DOHH2 (cell line): Measurements from ENCODE around the gene MAPK8IP2.
A peak's percentile ranks its signal among the peaks of the same experiment; 100 is the strongest.

Experiments
- H3F3A ChIP-seq: fragments of 200-600 bp; sonication (generic), shearing (Covaris generic); 2 replicates; pipeline ENCODE4 v1.6.0; 2016; ENCODE audit warnings: antibody characterized with exemption, mild to moderate bottlenecking; ENCODE audit not compliant: control insufficient read depth, insufficient read depth
- H3K27ac ChIP-seq: fragments of 200-600 bp; sonication (generic); 2 replicates; pipeline ENCODE4 v1.5.1; 2014; ENCODE audit warnings: low read depth, mild to moderate bottlenecking, low read length, moderate library complexity
- H3K27me3 ChIP-seq: fragments of 200-600 bp; sonication (generic); 2 replicates; pipeline ENCODE4 v1.6.1; 2014; ENCODE audit warnings: mild to moderate bottlenecking, low read length, mixed read lengths; ENCODE audit not compliant: control insufficient read depth
- H3K36me3 ChIP-seq: fragments of 200-600 bp; sonication (generic); 2 replicates; pipeline ENCODE4 v1.6.1; 2014; ENCODE audit warnings: mild to moderate bottlenecking, low read length, moderate library complexity, mixed read lengths; ENCODE audit not compliant: control insufficient read depth
- H3K4me1 ChIP-seq: fragments of 200-600 bp; sonication (generic); 2 replicates; pipeline ENCODE4 v1.6.1; 2014; ENCODE audit warnings: mild to moderate bottlenecking, low read length, mixed read lengths; ENCODE audit not compliant: control insufficient read depth
- H3K4me2 ChIP-seq: fragments of 200-600 bp; sonication (generic); 2 replicates; pipeline ENCODE4 v1.6.0; 2014; ENCODE audit warnings: mild to moderate bottlenecking, low read length, moderate library complexity
- H3K4me3 ChIP-seq: fragments of 200-600 bp; sonication (generic); 2 replicates; pipeline ENCODE4 v1.5.1; 2014; ENCODE audit warnings: mild to moderate bottlenecking, low read length, mixed read lengths
- H3K79me2 ChIP-seq: fragments of 200-600 bp; sonication (generic); 2 replicates; pipeline ENCODE4 v1.6.1; 2014; ENCODE audit warnings: mild to moderate bottlenecking, low read length, mixed read lengths; ENCODE audit not compliant: control insufficient read depth
- H3K9me2 ChIP-seq: fragments of 200-600 bp; sonication (generic); replicated peaks from 2 replicates; pipeline ENCODE4 v1.6.1; 2014; ENCODE audit warnings: mild to moderate bottlenecking, low read length, mixed read lengths; ENCODE audit not compliant: control insufficient read depth
- H3K9me3 ChIP-seq: fragments of 200-600 bp; sonication (generic); 2 replicates; pipeline ENCODE4 v1.6.1; 2014; ENCODE audit warnings: antibody characterized with exemption, low read length, mixed read lengths; ENCODE audit not compliant: control insufficient read depth, insufficient read depth
- H4K20me1 ChIP-seq: fragments of 200-600 bp; sonication (generic); 2 replicates; pipeline ENCODE4 v1.6.0; 2014; ENCODE audit warnings: low read depth, mild to moderate bottlenecking, antibody characterized with exemption, low read length, moderate library complexity; ENCODE audit not compliant: control insufficient read depth, insufficient read depth
- EZH2phosphoT487 ChIP-seq: fragments of 200-600 bp; sonication (generic); IDR thresholded peaks from 2 replicates; pipeline ENCODE4 v1.6.1; 2017; ENCODE audit warnings: borderline replicate concordance, mild to moderate bottlenecking, antibody characterized with exemption, low read length, moderate library complexity, mixed read lengths
- TF ChIP-seq, protein P1 (sequence below): fragments of 200-600 bp; sonication (generic); IDR thresholded peaks from one replicate; pipeline ENCODE4 v1.5.1; 2014; ENCODE audit warnings: antibody characterized with exemption, mild to moderate bottlenecking, low read depth, low read length; ENCODE audit not compliant: poor library complexity, severe bottlenecking

MAPK8IP2 gene

DNA sequence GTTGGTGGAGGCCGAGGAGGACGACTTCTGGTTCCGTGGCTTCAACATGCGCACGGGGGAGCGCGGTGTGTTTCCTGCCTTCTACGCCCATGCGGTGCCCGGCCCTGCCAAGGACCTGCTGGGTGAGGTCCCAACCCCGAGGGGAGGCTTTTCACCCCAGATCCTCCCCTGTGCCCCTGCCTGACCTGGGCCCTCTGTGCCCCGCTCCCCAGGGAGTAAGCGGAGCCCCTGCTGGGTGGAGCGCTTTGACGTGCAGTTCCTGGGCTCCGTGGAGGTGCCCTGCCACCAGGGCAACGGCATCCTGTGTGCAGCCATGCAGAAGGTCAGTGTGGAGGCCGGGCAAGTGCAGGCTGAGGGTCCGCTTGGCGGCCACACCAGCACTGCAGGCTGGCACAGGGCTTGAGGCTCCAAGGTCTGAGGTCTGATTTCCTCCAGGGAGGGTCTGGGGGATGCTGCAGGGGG is 5.1 kb downstream of the MAPK8IP2 start:
- Histone ChIP-seq H3K9me3 (no peaks in the 10 kb centered on the region), H3K4me2 (no peak overlapping the region), H4K20me1 (no peaks in the 10 kb centered on the region), H3K27me3 (peaks cover 52% of the 10 kb centered on the region), H3K79me2 (no peaks in the 10 kb centered on the region), H3K4me3 (no peak overlapping the region), H3K4me1 (peaks cover 7% of the 10 kb centered on the region), H3K36me3 (no peaks in the 10 kb centered on the region), H3F3A (0 out of 2 replicates have a peak, but pooled peaks cover 6% of the 10 kb centered on the region), H3K9me2 (no peaks in the 10 kb centered on the region), H3K27ac (no peak overlapping the region)
- TF ChIP-seq, protein P1, sequence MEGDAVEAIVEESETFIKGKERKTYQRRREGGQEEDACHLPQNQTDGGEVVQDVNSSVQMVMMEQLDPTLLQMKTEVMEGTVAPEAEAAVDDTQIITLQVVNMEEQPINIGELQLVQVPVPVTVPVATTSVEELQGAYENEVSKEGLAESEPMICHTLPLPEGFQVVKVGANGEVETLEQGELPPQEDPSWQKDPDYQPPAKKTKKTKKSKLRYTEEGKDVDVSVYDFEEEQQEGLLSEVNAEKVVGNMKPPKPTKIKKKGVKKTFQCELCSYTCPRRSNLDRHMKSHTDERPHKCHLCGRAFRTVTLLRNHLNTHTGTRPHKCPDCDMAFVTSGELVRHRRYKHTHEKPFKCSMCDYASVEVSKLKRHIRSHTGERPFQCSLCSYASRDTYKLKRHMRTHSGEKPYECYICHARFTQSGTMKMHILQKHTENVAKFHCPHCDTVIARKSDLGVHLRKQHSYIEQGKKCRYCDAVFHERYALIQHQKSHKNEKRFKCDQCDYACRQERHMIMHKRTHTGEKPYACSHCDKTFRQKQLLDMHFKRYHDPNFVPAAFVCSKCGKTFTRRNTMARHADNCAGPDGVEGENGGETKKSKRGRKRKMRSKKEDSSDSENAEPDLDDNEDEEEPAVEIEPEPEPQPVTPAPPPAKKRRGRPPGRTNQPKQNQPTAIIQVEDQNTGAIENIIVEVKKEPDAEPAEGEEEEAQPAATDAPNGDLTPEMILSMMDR, result no peak

DNA sequence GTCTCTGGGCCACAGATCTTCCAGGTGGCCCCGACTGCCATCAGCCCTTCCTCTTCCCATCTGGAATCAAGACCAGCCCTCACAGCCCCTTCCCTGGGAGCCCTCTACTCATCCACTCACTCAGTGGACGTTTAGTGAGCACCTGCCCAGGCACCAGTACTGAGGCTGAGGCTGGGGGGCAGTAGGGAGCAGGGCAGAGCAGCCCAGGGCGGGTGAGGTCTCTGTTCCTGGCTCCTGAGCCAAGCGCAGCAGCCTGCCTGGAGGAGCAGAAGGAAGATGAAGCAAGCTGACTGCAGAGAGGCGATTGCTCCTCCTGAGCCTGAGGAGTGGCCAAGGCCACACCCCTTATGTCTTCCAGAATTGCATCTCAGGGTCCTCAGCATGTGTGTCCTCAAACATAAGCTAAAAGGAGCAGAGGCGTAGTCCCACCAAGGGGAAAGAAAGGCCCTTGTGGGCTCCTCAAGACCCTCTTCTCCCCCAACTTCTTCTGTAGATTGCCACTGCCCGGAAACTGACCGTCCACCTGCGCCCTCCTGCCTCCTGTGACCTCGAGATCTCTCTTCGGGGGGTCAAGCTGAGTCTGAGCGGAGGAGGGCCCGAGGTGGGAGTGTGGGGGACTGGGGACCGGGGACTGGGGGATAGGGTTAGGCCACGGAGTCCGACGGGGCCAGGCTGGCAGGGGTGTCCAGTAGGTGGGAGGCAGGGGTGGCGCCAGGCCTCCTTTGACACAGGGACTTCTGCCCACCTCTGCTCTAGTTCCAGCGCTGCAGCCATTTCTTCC is 5.8 kb downstream of the MAPK8IP2 start:
- Histone ChIP-seq H3K27ac (no peak overlapping the region), H3K9me3 (no peaks in the 10 kb centered on the region), H3K4me3 (no peak overlapping the region), H3K4me2 (no peak overlapping the region), H3K9me2 (no peaks in the 10 kb centered on the region), H3K4me1 (peaks cover 7% of the 10 kb centered on the region), H3K27me3 (peaks cover 50% of the 10 kb centered on the region), H3K36me3 (no peaks in the 10 kb centered on the region), H3K79me2 (no peaks in the 10 kb centered on the region), H4K20me1 (no peaks in the 10 kb centered on the region), H3F3A (0 out of 2 replicates have a peak, but pooled peaks cover 6% of the 10 kb centered on the region)
- TF ChIP-seq, protein P1, result peak; percentile 35
- no peak for TF ChIP-seq EZH2phosphoT487

DNA sequence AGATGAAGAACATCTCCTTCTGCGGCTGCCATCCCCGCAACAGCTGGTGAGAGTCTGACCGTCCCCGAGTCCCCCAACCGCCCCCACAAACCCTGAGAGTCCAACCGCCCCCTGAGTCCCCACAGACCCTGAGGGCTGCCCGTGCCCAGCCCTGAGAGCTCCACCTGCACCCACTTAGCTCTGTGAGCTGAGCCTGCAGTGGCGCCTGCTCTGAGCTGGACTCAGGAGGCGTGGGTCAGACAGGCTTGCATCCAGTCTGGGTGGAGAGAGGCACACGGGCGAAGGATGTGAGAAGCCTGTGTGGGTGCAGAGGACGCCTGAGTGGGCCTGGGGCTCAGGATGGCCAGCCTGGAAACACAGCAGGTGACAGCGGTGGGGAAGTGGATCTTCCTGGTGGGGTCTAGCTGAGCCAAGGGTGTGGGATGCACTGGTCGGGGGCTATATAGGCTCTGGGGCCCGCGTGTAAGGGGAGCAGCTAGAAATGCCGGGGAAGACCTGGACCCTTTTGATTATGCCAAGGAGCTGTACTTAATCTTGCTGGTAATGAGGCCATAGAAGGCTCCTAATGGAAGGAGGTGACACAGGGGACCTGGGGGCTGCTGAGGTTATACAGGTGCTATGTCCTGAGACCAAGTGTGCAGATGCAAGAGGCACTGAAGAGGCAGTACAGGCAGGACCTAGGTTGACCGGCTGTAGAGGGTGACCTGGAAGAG is 6.5 kb downstream of the MAPK8IP2 start:
- Histone ChIP-seq H3K4me1 (peaks cover 7% of the 10 kb centered on the region), H3K4me3 (no peak overlapping the region), H4K20me1 (no peaks in the 10 kb centered on the region), H3K4me2 (no peak overlapping the region), H3K79me2 (no peaks in the 10 kb centered on the region), H3F3A (0 out of 2 replicates have a peak, but pooled peaks cover 1% of the 10 kb centered on the region), H3K27ac (no peak overlapping the region), H3K36me3 (no peaks in the 10 kb centered on the region), H3K27me3 (peaks cover 43% of the 10 kb centered on the region), H3K9me2 (no peaks in the 10 kb centered on the region), H3K9me3 (no peaks in the 10 kb centered on the region)
- TF ChIP-seq, protein P1, result no peak
- TF ChIP-seq EZH2phosphoT487, result no peak
